Endothelial cell of umbilical vein (primary cell): ENCODE results near the gene ACTR3C. TPM values are rescaled to one million over a fixed set of nuclear protein-coding genes. Genes with fewer than 3 reads are reported as not detected.

ENCODE experiments used
- BruUV-seq: library from RNA; stranded (reverse); fragments of 400-500 nt; replicated peaks from 2 replicates; lab custom pipeline; 2021; lab: Mats Ljungman, UMichigan
- CTCF ChIA-PET: fragments of 300-600, 350-600 bp; sonication (Branson Sonifier 250); formaldehyde crosslinking; loops from one replicate; lab custom pipeline; 2021; ENCODE audit warnings: antibody characterized with exemption, inconsistent platforms; lab: Charles Lee
- POLR2A ChIA-PET: fragments of 300-600, 350-600 bp; sonication (Branson Sonifier 250); formaldehyde crosslinking; loops from one replicate; lab custom pipeline; 2021; ENCODE audit warnings: antibody characterized with exemption, inconsistent platforms; lab: Charles Lee
- DNase-seq: peaks from one replicate; pipeline ENCODE4 v3.0.0-alpha.2; 2011; ENCODE audit warnings: low read depth, low spot score
- FAIRE-seq: peaks from 2 replicates; lab custom pipeline; 2011; peaks lifted over from hg19 to GRCh38; lab: Jason Lieb, UNC
- H2AFZ ChIP-seq: 2 replicates; pipeline ENCODE4 v1.6.0; 2012; ENCODE audit warnings: low read depth, low read length, control low read depth, inconsistent platforms
- H3K27ac ChIP-seq: 2 replicates; pipeline ENCODE4 v1.5.1; 2011; ENCODE audit warnings: low read depth, mild to moderate bottlenecking, control low read depth, low read length, moderate library complexity; ENCODE audit not compliant: insufficient read depth
- H3K27me3 ChIP-seq, 2 experiments: 2 replicates each; pipeline versions ENCODE4 v1.6.0 to v1.6.1; 2011; ENCODE audit warnings: low read length in 2 of 2, mixed read lengths in 1 of 2; ENCODE audit not compliant: control insufficient read depth in 2 of 2, insufficient read depth in 2 of 2
- H3K36me3 ChIP-seq, 2 experiments: 2 replicates in 1 of 2; 3 replicates in 1 of 2; pipeline ENCODE4 v1.5.1; 2011; ENCODE audit warnings: low read length in 2 of 2, mild to moderate bottlenecking in 1 of 2, moderate library complexity in 1 of 2; ENCODE audit not compliant: control insufficient read depth in 2 of 2, insufficient read depth in 2 of 2; ENCODE audit errors: extremely low read depth in 1 of 2
- H3K4me1 ChIP-seq: 3 replicates; pipeline ENCODE4 v1.5.1; 2011; ENCODE audit warnings: mild to moderate bottlenecking, low read length; ENCODE audit not compliant: control insufficient read depth, insufficient read depth; ENCODE audit errors: extremely low read depth
- H3K4me2 ChIP-seq: 2 replicates; pipeline ENCODE4 v1.6.1; 2011; ENCODE audit warnings: low read length, control low read depth, mixed read lengths; ENCODE audit not compliant: insufficient read depth
- H3K4me3 ChIP-seq, 3 experiments: fragments of 200-600 bp in 1 of 3; sonication (generic), shearing (Covaris generic) in 1 of 3; replicated peaks in 1 of 3; 2 replicates each; pipeline ENCODE4 v1.5.1; 2011 to 2016; ENCODE audit warnings: control low read depth in 3 of 3, low read length in 3 of 3, mild to moderate bottlenecking in 2 of 3, inconsistent platforms in 1 of 3, low read depth in 1 of 3, moderate library complexity in 1 of 3; ENCODE audit not compliant: insufficient read depth in 1 of 3
- H3K79me2 ChIP-seq: 2 replicates; pipeline ENCODE4 v1.6.0; 2012; ENCODE audit warnings: low read length, inconsistent platforms; ENCODE audit not compliant: control insufficient read depth, insufficient read depth
- H3K9ac ChIP-seq: replicated peaks from 2 replicates; pipeline ENCODE3; 2011; ENCODE audit warnings: low read length, control low read depth; ENCODE audit not compliant: insufficient read depth; ENCODE audit errors: extremely low read depth
- H3K9me1 ChIP-seq: replicated peaks from 3 replicates; pipeline ENCODE4 v1.6.0; 2011; ENCODE audit warnings: mild to moderate bottlenecking, low read length; ENCODE audit not compliant: control insufficient read depth, insufficient read depth; ENCODE audit errors: extremely low read depth
- H3K9me3 ChIP-seq: replicated peaks from 2 replicates; pipeline ENCODE4 v1.5.1; 2012; ENCODE audit warnings: low read length, inconsistent platforms; ENCODE audit not compliant: control insufficient read depth, insufficient read depth
- H4K20me1 ChIP-seq: replicated peaks from 2 replicates; pipeline ENCODE3; 2011; ENCODE audit warnings: mild to moderate bottlenecking, low read length; ENCODE audit not compliant: control insufficient read depth, insufficient read depth; ENCODE audit errors: extremely low read depth
- CTCF ChIP-seq, 2 donors: IDR thresholded peaks; 1 replicate in 1 of 2; 2 replicates in 1 of 2; pipeline ENCODE4 v1.5.1; 2011; ENCODE audit warnings: low read length in 2 of 2, mild to moderate bottlenecking in 2 of 2, moderate library complexity in 2 of 2, control low read depth in 1 of 2, inconsistent platforms in 1 of 2, low read depth in 1 of 2; ENCODE audit not compliant: insufficient read depth in 1 of 2; ENCODE audit errors: extremely low read depth in 1 of 2
- EZH2 ChIP-seq: IDR thresholded peaks from 2 replicates; pipeline ENCODE4 v1.6.1; 2012; ENCODE audit warnings: borderline replicate concordance, low read depth, mild to moderate bottlenecking, moderate library complexity, low read length, inconsistent platforms; ENCODE audit not compliant: severe bottlenecking
- FOS ChIP-seq: IDR thresholded peaks from 2 replicates; pipeline ENCODE4 v1.6.1; 2011; ENCODE audit warnings: mild to moderate bottlenecking, low read length, moderate library complexity, borderline replicate concordance; ENCODE audit not compliant: insufficient read depth
- GATA2 ChIP-seq: IDR thresholded peaks from 2 replicates; pipeline ENCODE4 v1.7.0; 2011; ENCODE audit warnings: low read depth, mild to moderate bottlenecking, moderate library complexity, mixed read lengths, low read length; ENCODE audit not compliant: insufficient read length, insufficient read depth
- MYC ChIP-seq: IDR thresholded peaks from one replicate; pipeline ENCODE4 v1.6.1; 2011; ENCODE audit warnings: mild to moderate bottlenecking, low read depth, low read length
- POLR2A ChIP-seq: IDR thresholded peaks from 2 replicates; pipeline ENCODE4 v1.6.1; 2012; ENCODE audit warnings: low read depth, mild to moderate bottlenecking, control low read depth, low read length
- POLR2AphosphoS5 ChIP-seq: IDR thresholded peaks from 2 replicates; pipeline ENCODE4 v1.6.1; 2012; ENCODE audit warnings: low read depth, mild to moderate bottlenecking, control low read depth, low read length, moderate library complexity; ENCODE audit not compliant: insufficient read depth
- dilution Hi-C: fragments of 300-500 bp; cut with MboI; formaldehyde crosslinking; loops from one replicate; pipeline ENCODE4 v1.15.0; 2019; ENCODE audit warnings: low sequenced_read_pairs; ENCODE audit not compliant: extremely low pct_ligation_motif_present
- intact Hi-C: fragments of 100-400 bp; cut with micrococcal nuclease; formaldehyde crosslinking; loops from one replicate; pipeline ENCODE4 v1.10.0; 2022
- polyA plus RNA-seq, 4 experiments: library from polyadenylated mRNA; depleted of rRNA in 3 of 4; stranded (reverse) in 3 of 4; unstranded in 1 of 4; fragments of >200 nt; gene quantifications; 2 replicates each; pipeline versions ENCODE4 v1.2.1 to v1.2.3, GENCODE V29; 2011 to 2012; ENCODE audit warnings: missing spikeins in 1 of 4
- total RNA-seq: library from RNA; stranded (reverse); gene quantifications from 2 replicates; pipeline ENCODE4 v1.2.3, GENCODE V29; 2021

The ACTR3C gene
- total and polyA plus RNA-seq, 2 donors (not counting 3 experiments of a cell fraction or from before 2014, with no cell fraction given): 0.33 TPM; not detected in 1

GRCh38 chr7:150371996-150372270 lies 48.6 kb upstream of the ACTR3C start:
- no TSS peak for BruUV-seq
- Histone ChIP-seq H3K4me3 (no peak overlapping the region), H3K27me3 (no peaks in the 10 kb centered on the region), H3K9me1 (no peaks in the 10 kb centered on the region), H3K9me3 (no peaks in the 10 kb centered on the region), H2AFZ (no peak overlapping the region), H3K4me1 (peaks cover 22% of the 10 kb centered on the region), H3K36me3 (peaks cover 15 to 37% of the 10 kb centered on the region in 2 experiments), H4K20me1 (no peaks in the 10 kb centered on the region), H3K4me2 (no peak overlapping the region), H3K79me2 (peaks cover 54% of the 10 kb centered on the region), H3K9ac (no peak overlapping the region), H3K27ac (no peak overlapping the region)
- ChIA-PET CTCF (no interaction called here), POLR2A (no interaction called here)
- no peak for TF ChIP-seq CTCF (IDR thresholded peaks at IDR 0.05; ENCODE audit: extremely low read depth in 1 of 2, insufficient read depth in 1 of 2, low read depth in 1 of 2, low read length in 2 of 2)
- TF ChIP-seq GATA2: no peak
- TF ChIP-seq FOS: no peak
- TF ChIP-seq POLR2AphosphoS5: no peak
- no peak for TF ChIP-seq MYC
- TF ChIP-seq POLR2A: no peak
- TF ChIP-seq EZH2: no peak
- no peak for DNase-seq
- no peak for FAIRE-seq
- intact Hi-C loops (loop anchor here (10.0 kb wide), 1 partner anchor 193 kb away; the partner anchor contains the start of gene GIMAP4), dilution Hi-C loops (no loop called here)
